Coronary artery (tissue), 2 donors: ENCODE results near the gene UQCRHL.

ENCODE experiments used
- DNase-seq: peaks from one replicate; pipeline ENCODE4 v3.0.0-alpha.2; 2017; ENCODE audit warnings: low spot score
- H3K27ac ChIP-seq, 2 donors: fragments of 200-600 bp; sonication (generic); one replicate each; pipeline ENCODE4 v1.5.1; 2016 to 2019
- H3K4me3 ChIP-seq: fragments of 200-600 bp; sonication (generic); 2 replicates; pipeline ENCODE4 v1.5.1; 2016; ENCODE audit warnings: mild to moderate bottlenecking, moderate library complexity
- TF ChIP-seq, protein P1 (sequence below): fragments of 200-600 bp; sonication (generic); IDR thresholded peaks from one replicate; pipeline ENCODE4 v1.5.1; 2019; ENCODE audit warnings: antibody characterized with exemption

UQCRHL gene

DNA sequence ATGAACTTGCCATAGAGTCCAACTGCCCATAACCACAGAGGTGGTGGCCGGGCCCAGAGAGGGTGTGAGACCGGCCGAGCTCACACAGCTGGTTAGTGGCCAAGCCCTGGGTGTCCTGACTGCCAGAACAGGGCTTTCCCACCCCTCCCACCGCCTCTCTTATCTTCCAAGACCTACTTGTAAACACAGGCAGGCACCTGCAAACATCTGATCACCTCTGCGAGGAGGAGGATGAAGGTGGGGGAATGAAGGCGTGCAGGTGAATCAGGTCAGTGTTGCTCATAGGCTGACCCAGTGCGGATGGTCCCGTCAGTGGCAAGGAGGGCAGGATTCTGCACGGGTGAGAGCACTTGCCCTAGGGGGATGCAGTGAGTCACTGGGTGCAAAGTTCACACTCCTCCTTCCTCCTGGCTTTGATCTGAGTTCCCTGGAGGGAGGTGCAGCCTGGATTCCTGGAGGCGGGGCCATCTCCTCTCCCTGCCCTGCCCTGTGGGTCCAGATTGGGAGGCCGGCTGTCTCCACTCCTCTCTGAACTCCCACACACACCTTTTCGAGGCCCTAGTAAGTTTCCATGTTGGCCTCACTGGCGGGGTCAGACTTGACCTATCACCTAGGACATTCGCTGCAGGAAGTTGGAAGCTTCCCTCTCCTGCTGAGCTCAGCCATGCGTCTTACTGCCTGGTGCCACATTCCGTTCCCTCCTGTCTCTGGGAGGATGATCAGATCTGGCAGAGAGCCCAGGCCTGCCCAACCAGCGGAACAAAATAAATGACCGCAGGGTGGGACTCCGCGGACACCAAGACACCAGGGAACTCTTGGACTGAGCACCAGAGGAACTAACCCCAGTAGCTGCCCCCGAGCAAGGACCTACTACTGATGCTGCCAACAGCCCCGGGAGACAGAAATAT is 7.3 kb downstream of the UQCRHL start:
- DNase-seq, result no peak
- TF ChIP-seq, protein P1, sequence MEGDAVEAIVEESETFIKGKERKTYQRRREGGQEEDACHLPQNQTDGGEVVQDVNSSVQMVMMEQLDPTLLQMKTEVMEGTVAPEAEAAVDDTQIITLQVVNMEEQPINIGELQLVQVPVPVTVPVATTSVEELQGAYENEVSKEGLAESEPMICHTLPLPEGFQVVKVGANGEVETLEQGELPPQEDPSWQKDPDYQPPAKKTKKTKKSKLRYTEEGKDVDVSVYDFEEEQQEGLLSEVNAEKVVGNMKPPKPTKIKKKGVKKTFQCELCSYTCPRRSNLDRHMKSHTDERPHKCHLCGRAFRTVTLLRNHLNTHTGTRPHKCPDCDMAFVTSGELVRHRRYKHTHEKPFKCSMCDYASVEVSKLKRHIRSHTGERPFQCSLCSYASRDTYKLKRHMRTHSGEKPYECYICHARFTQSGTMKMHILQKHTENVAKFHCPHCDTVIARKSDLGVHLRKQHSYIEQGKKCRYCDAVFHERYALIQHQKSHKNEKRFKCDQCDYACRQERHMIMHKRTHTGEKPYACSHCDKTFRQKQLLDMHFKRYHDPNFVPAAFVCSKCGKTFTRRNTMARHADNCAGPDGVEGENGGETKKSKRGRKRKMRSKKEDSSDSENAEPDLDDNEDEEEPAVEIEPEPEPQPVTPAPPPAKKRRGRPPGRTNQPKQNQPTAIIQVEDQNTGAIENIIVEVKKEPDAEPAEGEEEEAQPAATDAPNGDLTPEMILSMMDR, result no peak
- Histone ChIP-seq H3K4me3 (peak overlapping the region; percentile 6), H3K27ac (peak overlapping the region; percentile 95 to 99)

GRCh38 chr1:15799004-15799867 is 8.2 kb downstream of the UQCRHL start:
- TF ChIP-seq, protein P1, result no peak
- Histone ChIP-seq H3K27ac (peak overlapping the region; percentile 95 to 99), H3K4me3 (peak overlapping the region; percentile 18)
- peak; percentile 98 for DNase-seq

DNA sequence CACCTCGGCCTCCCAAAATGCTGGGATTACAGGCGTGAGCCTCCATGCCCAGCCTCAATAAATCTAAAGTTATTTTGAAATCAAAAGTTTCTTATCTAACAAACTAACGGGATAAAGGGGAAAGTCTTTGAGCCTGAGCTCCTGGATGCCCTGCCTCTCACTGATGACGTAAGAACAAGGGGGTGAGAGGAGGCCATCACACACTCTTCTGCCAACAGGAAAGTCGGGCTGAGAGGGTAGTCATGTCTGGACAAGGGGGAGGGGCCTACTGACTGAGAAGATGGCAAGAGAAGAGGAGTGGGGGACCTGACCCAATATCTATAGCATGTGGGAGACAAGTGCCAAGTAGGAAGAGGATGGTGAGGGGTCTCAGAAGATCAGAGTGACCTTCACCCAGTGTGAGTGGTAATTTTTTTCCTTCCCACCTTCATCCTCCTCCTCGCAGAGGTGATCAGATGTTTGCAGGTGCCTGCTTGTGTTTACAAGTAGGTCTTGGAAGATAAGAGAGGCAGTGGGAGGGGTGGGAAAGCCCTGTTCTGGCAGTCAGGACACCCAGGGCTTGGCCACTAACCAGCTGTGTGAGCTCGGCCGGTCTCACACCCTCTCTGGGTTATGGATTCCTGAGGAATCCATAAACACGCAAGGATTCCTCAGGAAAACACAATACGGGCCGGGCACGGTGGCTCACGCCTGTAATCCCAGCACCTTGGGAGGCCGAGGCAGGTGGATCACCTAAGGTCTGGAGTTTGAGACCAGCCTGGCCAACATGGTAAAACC is 9.6 kb downstream of the UQCRHL start:
- TF ChIP-seq, protein P1, result no peak
- H3K27ac ChIP-seq, result peak overlapping the region; percentile 95 to 99
- DNase-seq, result no peak
- H3K4me3 ChIP-seq, result no peak overlapping the region

DNA sequence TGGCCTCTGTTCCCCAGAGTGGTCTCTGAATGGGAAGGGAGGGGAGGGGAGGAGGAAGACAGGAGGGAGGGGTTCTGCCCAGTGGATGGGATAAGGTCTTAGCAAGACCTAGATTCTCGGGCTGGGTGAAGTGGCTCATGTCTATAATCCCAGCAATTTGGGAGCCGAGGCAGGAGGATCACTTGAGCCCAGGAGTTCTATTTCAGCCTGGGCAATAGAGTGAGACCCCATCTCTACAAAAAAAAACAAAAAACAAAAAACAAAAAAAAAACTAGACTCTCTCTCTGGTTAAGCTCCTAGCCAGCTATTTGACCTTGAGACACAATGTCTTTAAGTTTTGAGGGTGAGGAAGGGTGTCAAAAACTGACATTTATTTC is 11.4 kb downstream of the UQCRHL start:
- Histone ChIP-seq H3K4me3 (no peak overlapping the region), H3K27ac (peak overlapping the region; percentile 95 to 99)
- TF ChIP-seq, protein P1, result no peak
- no peak for DNase-seq

DNA sequence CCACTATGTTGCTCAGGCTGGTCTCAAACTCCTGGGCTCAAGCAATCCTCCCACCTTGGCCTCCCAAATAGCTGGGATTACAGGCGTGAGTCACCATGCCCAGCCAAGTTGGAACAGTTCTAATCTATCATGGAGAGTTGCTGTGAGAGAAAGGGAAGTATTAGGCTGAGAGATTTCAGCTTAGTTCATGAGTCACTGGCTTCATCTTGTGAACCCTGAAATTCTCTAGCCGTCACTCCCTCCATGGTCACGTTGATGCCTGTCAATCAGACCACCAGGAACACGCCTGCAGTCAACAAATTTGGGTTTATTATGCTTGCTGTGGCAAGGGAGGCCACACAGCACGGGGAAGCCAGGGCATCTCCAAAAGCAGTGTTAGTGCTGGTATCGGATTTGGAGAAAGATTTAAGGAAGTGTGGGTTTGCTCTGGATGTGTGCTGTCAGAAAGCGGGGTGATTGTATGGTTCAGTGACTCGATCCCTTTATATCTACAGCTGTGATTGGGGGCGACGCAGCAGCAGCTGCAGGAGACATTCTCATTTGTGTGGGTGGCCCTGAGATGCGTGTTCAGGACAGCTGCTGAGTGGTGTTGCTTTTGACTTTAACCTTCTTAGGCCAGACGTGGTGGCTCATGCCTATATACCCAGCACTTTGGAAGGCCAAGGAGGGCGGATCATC is 18.7 kb downstream of the UQCRHL start:
- no peak for DNase-seq
- Histone ChIP-seq H3K27ac (peak overlapping the region; percentile 66 to 79), H3K4me3 (no peak overlapping the region)
- TF ChIP-seq, protein P1, result no peak

DNA sequence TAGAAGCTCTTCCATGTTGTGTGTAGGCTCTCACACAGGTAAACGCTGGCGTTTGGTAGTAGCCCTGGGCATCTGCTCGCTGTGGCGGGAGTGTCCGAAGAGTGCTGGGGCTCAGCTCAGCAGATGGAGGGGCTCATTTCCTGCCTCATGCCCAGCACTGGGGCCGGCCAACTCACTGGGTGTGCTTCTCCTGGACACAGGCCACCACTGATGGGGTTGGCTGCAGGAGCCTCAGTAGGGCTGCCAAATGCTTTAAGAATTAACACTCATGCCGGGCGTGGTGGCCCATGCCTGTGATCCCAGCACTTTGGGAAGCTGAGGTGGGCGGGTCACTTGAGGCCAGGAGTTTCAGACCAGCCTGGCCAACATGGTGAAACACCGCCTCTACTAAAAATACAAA is 20.9 kb downstream of the UQCRHL start:
- TF ChIP-seq, protein P1, result no peak
- no peak overlapping the region for H3K4me3 ChIP-seq
- peak overlapping the region; percentile 67 to 77 for H3K27ac ChIP-seq
- no peak for DNase-seq
